VCaP (cell line): Measurements from ENCODE around the gene GAP43.

Source experiments
- H3K27ac ChIP-seq: fragments of 450-650 bp; 2 replicates; pipeline ENCODE4 v1.5.1; 2017
- TF ChIP-seq, protein P1 (sequence below): fragments of 450-650 bp; conservative IDR thresholded peaks from 2 replicates; pipeline ENCODE4 v1.5.1; 2017; ENCODE audit warnings: mild to moderate bottlenecking, moderate library complexity

Gene GAP43

GRCh38 chr3:115616461-115616860 is 6.8 kb upstream of the GAP43 start:
- TF ChIP-seq, protein P1, sequence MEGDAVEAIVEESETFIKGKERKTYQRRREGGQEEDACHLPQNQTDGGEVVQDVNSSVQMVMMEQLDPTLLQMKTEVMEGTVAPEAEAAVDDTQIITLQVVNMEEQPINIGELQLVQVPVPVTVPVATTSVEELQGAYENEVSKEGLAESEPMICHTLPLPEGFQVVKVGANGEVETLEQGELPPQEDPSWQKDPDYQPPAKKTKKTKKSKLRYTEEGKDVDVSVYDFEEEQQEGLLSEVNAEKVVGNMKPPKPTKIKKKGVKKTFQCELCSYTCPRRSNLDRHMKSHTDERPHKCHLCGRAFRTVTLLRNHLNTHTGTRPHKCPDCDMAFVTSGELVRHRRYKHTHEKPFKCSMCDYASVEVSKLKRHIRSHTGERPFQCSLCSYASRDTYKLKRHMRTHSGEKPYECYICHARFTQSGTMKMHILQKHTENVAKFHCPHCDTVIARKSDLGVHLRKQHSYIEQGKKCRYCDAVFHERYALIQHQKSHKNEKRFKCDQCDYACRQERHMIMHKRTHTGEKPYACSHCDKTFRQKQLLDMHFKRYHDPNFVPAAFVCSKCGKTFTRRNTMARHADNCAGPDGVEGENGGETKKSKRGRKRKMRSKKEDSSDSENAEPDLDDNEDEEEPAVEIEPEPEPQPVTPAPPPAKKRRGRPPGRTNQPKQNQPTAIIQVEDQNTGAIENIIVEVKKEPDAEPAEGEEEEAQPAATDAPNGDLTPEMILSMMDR = no peak
- H3K27ac ChIP-seq = no peak overlapping the region

GRCh38 chr3:115617591-115617990 is 5.7 kb upstream of the GAP43 start:
- no peak overlapping the region for H3K27ac ChIP-seq
- TF ChIP-seq, protein P1 = no peak

GRCh38 chr3:115624029-115624741 is 875 bp downstream of the GAP43 start:
- TF ChIP-seq, protein P1 = no peak
- no peak overlapping the region for H3K27ac ChIP-seq

GRCh38 chr3:115624901-115625300 is 1.6 kb downstream of the GAP43 start:
- TF ChIP-seq, protein P1 = no peak
- H3K27ac ChIP-seq = no peak overlapping the region

DNA sequence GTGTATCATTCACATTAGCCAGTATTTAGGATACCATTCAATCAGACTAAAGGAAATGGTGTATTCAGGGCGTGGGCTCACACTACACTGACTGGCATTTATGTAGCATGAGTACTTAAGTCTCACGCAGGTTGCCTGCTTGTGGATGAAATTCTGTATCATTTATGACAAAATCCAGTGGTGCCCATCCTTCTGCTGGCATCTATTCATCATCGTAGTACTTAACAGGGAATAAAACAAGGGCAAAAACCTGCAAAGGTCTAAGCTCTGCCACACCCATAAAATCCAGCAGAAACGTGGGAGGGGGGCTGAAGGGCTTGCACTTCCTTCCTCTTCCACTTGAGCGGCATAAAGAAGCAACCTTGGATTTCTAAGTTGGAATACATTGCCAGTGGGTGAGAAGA is 2.7 kb downstream of the GAP43 start:
- no peak overlapping the region for H3K27ac ChIP-seq
- TF ChIP-seq, protein P1 = no peak

DNA sequence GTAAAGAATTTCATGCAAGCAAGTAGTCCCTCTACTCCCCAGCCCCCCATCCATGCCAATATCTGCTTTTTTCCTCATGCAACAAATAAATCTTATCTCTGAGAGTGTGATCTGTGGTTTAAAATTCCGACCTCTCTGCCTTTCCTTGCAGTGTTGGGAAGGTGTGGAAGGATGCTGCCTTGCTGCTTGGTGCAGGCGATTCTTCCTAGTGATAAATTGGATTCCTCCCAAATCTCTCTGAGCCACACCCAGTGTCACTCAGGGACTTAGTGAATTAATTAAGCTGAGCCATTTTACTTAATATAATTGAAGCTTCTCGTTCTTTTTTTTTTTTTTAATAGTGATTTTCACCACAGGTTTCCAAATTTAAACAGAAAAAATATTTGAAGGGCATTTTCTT is 3.4 kb downstream of the GAP43 start:
- TF ChIP-seq, protein P1 = no peak
- no peak overlapping the region for H3K27ac ChIP-seq

DNA sequence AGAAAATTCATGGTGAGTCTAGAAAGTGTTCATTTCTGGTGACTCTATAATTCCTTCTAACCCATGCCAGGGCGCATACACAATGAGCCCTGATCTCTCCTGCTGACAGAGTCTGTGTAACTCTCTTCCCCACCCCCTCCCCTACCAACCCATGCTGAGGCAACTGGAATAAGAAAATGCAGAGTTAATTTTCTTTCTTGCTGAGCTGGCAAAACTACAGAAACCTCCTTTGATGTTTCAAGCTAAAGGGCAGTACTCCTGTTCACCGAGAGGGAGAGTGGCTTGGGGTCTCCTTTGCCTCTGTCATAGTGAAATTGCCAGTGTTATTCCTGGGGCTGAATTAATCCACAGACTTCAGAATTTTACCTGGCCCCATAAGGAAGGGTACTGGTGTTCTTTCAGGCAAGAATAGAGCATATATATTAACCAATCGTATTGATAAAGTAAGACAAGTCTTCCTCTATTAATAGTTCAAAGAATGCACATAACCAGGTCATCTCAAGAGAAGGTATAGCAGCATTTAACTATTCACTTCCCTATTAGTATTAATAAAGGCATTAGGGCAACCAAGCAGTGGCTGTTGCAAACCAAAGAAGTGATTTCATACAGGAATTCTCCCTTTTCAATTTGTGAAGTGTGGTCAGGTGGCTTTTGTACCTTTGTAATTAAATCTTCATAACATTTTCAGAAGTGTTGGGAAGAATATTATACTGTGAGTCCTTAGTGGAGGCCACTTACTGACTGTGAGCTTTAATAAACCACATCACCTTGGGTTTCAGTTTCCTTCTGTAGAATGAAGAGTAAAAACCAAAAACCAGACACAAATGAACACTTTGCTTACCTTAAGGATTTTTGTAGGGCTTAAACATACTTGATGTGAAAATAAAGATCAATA is 4.1 kb downstream of the GAP43 start:
- H3K27ac ChIP-seq = no peak overlapping the region
- TF ChIP-seq, protein P1 = no peak
